HG02763 (cell line): ENCODE measurements around the gene PCAT6.

Experiments used
- ATAC-seq: cut with Tn5 transposase; IDR thresholded peaks from one replicate; pipeline ENCODE4 v1.9.1; 2021; ENCODE audit warnings: mild to moderate bottlenecking, moderate library complexity; ENCODE audit not compliant: unreplicated experiment

PCAT6 gene

GRCh38 chr1:202844259-202844658 lies 33.5 kb downstream of the PCAT6 start:
- ATAC-seq, result no peak

DNA sequence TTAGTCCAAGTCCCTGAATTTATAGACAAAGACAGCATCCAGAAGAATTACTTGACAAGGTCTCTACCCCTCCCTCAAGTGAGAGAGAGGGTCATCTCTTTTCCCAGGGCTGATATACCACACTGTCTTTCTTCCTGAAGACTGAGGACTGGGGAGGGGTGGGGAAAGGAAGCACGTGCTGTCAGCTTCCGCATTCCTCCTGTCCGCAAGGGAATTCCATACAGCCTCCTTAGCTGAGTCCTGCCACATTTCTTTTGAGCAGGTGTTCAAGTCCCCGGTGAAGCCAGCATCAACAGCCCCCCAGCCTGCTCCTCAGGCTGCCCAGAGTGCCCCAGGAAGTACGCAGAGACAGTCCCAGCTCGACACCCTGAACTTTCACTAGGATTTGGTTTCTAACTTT lies 34.2 kb downstream of the PCAT6 start:
- no peak for ATAC-seq

GRCh38 chr1:202848191-202848542 lies 37.4 kb downstream of the PCAT6 start:
- peak; percentile 57 for ATAC-seq

- ATAC-seq, result no peak
Observed at GRCh38 chr1:202850593-202851362, 40.0 kb downstream of the PCAT6 start.

- no peak for ATAC-seq
Observed at GRCh38 chr1:202852163-202852904, 41.6 kb downstream of the PCAT6 start.

DNA sequence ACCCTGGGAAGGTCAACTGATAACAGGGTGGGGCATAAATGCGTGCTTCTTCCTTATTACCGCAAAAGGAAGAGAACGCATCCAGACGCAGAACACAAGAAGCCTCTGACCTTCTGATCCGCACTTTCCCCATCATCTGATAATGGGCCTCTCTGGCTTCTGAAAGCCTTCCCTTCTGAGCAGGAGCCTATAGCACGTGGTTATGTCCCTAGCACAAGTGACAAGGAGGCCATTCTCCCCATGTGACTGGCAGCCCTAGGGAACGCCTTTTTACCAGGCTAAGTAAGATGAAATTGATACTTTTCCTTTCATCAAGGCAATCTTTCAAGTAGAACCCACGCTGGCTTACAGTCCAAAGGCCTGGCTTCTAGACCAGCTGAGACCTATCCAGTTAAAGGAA lies 44.0 kb downstream of the PCAT6 start:
- ATAC-seq, result no peak

DNA sequence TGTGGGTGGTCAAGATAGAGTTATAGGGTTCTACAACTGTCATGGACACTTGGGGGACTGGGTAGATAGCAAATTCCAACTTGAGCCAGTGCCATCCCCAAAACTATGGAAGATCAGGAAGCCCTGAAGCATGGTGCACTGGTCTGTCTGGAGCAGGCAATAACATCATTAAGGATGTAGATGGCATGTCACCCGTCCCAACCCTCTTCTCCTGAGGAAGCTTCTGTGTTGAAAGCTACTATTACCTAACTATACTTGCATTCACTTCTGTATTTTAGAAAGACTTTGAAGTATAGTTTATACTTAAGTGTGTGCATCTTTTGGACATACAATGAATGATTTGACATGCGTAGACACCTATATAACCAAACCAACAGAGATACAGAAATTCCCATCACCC lies 45.3 kb downstream of the PCAT6 start:
- no peak for ATAC-seq

DNA sequence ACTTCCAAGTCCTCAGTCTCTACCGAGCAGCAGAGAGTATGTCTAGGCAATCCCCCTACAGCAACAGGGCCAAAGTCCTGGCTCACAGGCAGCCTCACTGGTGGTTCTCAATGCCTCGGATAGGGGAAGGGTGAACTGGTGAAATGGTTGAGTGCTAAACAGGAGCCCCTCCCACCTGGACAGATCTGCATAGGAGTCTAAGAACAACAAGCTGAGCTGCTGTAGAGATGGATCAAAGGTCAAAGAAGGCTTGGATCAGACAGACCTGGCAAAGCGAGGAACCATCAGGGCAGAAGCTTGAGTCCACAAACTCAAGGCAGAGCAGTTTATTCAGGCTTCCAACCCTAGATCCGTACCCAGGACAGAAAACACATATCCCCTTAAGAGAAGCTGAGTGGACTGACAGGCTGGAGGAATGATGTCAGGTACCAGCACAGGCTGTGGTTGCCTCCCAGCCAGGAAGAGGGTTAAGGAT lies 46.4 kb downstream of the PCAT6 start:
- ATAC-seq, result no peak

- ATAC-seq, result no peak
Observed at GRCh38 chr1:202858331-202858730, 47.6 kb downstream of the PCAT6 start.

GRCh38 chr1:202858789-202859414 lies 48.1 kb downstream of the PCAT6 start:
- no peak for ATAC-seq

DNA sequence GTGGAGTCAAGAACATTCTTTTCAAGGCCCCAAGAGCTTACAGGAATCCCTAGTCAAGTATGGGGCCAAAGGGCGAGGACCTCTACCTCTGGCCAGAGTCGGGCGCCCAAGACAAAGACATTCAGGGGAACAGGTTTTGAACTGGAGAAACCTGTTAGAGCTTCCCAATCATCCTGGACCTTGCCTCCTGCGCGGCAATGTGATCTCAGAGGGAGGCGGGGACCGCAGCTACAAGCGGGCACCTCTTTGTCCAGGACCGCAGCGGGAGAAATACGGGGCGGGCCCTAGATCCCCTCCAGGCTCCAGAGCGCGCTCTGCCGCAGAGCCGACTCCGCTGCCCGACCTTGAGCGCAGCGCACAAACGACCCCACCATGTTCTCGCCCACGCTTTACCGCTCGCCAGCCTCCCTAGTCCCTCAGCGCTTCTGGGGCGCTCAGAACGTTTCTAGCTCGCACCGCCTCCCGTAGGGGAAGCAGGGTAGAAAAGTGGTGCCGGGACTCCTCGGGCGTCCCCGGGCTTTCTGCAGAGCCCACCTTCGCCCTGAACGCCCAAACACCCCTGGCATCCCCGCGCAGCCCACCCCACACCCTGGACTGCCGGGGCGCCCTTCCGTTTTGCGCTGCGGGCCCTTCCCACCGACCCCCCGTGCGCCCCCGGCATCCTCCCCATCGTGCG lies 50.1 kb downstream of the PCAT6 start:
- ATAC-seq, result no peak
